OCI-LY1 (cell line): ENCODE data around the gene MCTP1.

ENCODE experiments used
- H2AFZ ChIP-seq: fragments of 200-600 bp; sonication (generic), shearing (Covaris generic); 2 replicates; pipeline ENCODE4 v1.6.0; 2014; ENCODE audit warnings: antibody characterized with exemption, mild to moderate bottlenecking, low read length
- H3F3A ChIP-seq: fragments of 200-600 bp; sonication (generic), shearing (Covaris generic); 2 replicates; pipeline ENCODE4 v1.6.0; 2014; ENCODE audit warnings: mild to moderate bottlenecking, antibody characterized with exemption, low read length, moderate library complexity; ENCODE audit not compliant: insufficient read depth
- H3K27ac ChIP-seq: fragments of 200-600 bp; sonication (generic); 2 replicates; pipeline ENCODE4 v1.5.1; 2014; ENCODE audit warnings: low read length, mixed run types, mild to moderate bottlenecking, low read depth; ENCODE audit not compliant: poor library complexity, severe bottlenecking
- H3K27me3 ChIP-seq: fragments of 200-600 bp; sonication (generic); 2 replicates; pipeline ENCODE4 v1.6.0; 2014; ENCODE audit warnings: antibody characterized with exemption, mild to moderate bottlenecking, low read length, moderate library complexity; ENCODE audit not compliant: insufficient read depth
- H3K36me3 ChIP-seq: fragments of 200-600 bp; sonication (generic); 2 replicates; pipeline ENCODE4 v1.6.1; 2014; ENCODE audit warnings: mild to moderate bottlenecking, antibody characterized with exemption, low read length, moderate library complexity, mixed read lengths; ENCODE audit not compliant: insufficient read depth
- H3K4me1 ChIP-seq: fragments of 200-600 bp; sonication (generic); 2 replicates; pipeline ENCODE4 v1.5.1; 2014; ENCODE audit warnings: mild to moderate bottlenecking, low read length, moderate library complexity; ENCODE audit not compliant: insufficient read depth, severe bottlenecking
- H3K4me2 ChIP-seq: fragments of 200-600 bp; sonication (generic), shearing (Covaris generic); 2 replicates; pipeline ENCODE4 v1.6.1; 2014; ENCODE audit warnings: low read length
- H3K4me3 ChIP-seq: fragments of 200-600 bp; sonication (generic); 2 replicates; pipeline ENCODE4 v1.5.1; 2014; ENCODE audit warnings: low read length, low read depth, mild to moderate bottlenecking, mixed read lengths; ENCODE audit not compliant: poor library complexity, severe bottlenecking
- H3K79me2 ChIP-seq: fragments of 200-600 bp; shearing (Covaris generic); 2 replicates; pipeline ENCODE4 v1.6.1; 2016; ENCODE audit warnings: mixed run types, low read length, mixed read lengths; ENCODE audit not compliant: insufficient read depth
- H3K9ac ChIP-seq: fragments of 200-600 bp; sonication (generic), shearing (Covaris generic); 2 replicates; pipeline ENCODE4 v1.6.1; 2014; ENCODE audit warnings: mild to moderate bottlenecking, low read length, mixed read lengths
- H3K9me2 ChIP-seq: fragments of 200-600 bp; sonication (generic), shearing (Covaris generic); 2 replicates; pipeline ENCODE4 v1.6.1; 2014; ENCODE audit warnings: low read depth, mild to moderate bottlenecking, low read length, mixed read lengths
- H3K9me3 ChIP-seq: fragments of 200-600 bp; shearing (Covaris generic); 2 replicates; pipeline ENCODE4 v1.6.1; 2014; ENCODE audit warnings: low read length, mixed read lengths
- H4K20me1 ChIP-seq: fragments of 200-600 bp; sonication (generic), shearing (Covaris generic); 2 replicates; pipeline ENCODE4 v1.6.0; 2016; ENCODE audit warnings: mild to moderate bottlenecking, low read length; ENCODE audit not compliant: insufficient read depth
- EZH2 ChIP-seq: fragments of 200-600 bp; sonication (generic), shearing (Covaris generic); IDR thresholded peaks from 2 replicates; pipeline ENCODE4 v1.8.0; 2017; ENCODE audit warnings: borderline replicate concordance, mixed run types, mild to moderate bottlenecking, antibody characterized with exemption, low read length, moderate library complexity, mixed read lengths
- TF ChIP-seq, protein P1 (sequence below): fragments of 200-600 bp; sonication (generic), shearing (Covaris generic); IDR thresholded peaks from 2 replicates; pipeline ENCODE4 v1.5.1; 2017; ENCODE audit warnings: mild to moderate bottlenecking, antibody characterized with exemption, low read length, moderate library complexity, mixed read lengths

The MCTP1 gene

DNA sequence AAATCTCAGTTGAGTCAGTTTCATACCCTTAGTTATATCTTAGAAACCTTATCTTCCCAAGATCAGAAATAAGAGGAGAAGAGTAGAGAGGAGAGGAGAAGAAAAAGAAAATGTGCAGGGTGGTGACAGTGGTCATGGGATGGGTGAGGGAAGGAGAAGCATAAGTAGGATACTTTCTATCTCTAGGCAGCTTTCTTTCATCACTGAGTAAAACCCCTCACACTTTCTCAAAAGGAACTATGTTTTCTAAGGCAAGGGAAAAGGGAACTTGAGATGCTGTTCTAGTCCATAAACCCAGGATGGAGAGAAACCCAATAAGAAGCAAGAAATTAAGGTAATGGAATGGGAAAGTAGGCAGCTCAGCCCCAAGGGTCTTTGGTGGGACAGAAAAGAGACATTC, 225.3 kb downstream of the MCTP1 start:
- Histone ChIP-seq H3K36me3 (no peaks in the 10 kb centered on the region), H3K9me3 (no peaks in the 10 kb centered on the region), H3F3A (no peaks in the 10 kb centered on the region), H3K4me3 (no peak overlapping the region), H3K79me2 (no peaks in the 10 kb centered on the region), H2AFZ (no peak overlapping the region), H3K9ac (no peak overlapping the region), H3K4me1 (no peaks in the 10 kb centered on the region), H4K20me1 (no peaks in the 10 kb centered on the region), H3K27ac (no peak overlapping the region), H3K4me2 (no peak overlapping the region), H3K9me2 (no peaks in the 10 kb centered on the region), H3K27me3 (no peaks in the 10 kb centered on the region)
- TF ChIP-seq, protein P1, sequence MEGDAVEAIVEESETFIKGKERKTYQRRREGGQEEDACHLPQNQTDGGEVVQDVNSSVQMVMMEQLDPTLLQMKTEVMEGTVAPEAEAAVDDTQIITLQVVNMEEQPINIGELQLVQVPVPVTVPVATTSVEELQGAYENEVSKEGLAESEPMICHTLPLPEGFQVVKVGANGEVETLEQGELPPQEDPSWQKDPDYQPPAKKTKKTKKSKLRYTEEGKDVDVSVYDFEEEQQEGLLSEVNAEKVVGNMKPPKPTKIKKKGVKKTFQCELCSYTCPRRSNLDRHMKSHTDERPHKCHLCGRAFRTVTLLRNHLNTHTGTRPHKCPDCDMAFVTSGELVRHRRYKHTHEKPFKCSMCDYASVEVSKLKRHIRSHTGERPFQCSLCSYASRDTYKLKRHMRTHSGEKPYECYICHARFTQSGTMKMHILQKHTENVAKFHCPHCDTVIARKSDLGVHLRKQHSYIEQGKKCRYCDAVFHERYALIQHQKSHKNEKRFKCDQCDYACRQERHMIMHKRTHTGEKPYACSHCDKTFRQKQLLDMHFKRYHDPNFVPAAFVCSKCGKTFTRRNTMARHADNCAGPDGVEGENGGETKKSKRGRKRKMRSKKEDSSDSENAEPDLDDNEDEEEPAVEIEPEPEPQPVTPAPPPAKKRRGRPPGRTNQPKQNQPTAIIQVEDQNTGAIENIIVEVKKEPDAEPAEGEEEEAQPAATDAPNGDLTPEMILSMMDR = no peak
- TF ChIP-seq EZH2 = no peak

DNA sequence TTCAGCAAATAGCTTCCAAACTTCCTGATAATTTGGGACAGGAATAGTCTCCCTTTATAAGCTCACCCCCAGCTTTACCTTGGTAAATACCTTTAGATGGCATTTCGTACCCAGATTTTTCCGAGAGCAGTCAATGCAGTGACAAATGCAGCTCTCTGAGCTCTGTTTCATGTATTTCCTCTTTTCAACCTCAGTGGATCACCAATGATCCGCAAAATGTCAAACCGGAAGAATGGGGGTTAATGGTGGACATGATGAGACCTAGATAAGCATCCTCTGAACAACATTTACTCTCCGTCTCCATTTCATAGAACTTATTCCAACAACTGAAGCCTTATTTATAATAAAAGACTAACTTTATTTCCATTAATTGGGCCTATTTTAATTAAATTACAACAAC, 227.3 kb downstream of the MCTP1 start:
- H3K9me3 ChIP-seq = no peaks in the 10 kb centered on the region
- H4K20me1 ChIP-seq = no peaks in the 10 kb centered on the region
- H3K9me2 ChIP-seq = no peaks in the 10 kb centered on the region
- no peak overlapping the region for H2AFZ ChIP-seq
- H3K4me2 ChIP-seq = no peak overlapping the region
- H3K27me3 ChIP-seq = no peaks in the 10 kb centered on the region
- H3K36me3 ChIP-seq = no peaks in the 10 kb centered on the region
- no peak overlapping the region for H3K27ac ChIP-seq
- no peak overlapping the region for H3K9ac ChIP-seq
- H3K4me3 ChIP-seq = no peak overlapping the region
- no peaks in the 10 kb centered on the region for H3F3A ChIP-seq
- no peak for TF ChIP-seq EZH2
- TF ChIP-seq, protein P1 = no peak
- H3K79me2 ChIP-seq = no peaks in the 10 kb centered on the region
- H3K4me1 ChIP-seq = no peaks in the 10 kb centered on the region

DNA sequence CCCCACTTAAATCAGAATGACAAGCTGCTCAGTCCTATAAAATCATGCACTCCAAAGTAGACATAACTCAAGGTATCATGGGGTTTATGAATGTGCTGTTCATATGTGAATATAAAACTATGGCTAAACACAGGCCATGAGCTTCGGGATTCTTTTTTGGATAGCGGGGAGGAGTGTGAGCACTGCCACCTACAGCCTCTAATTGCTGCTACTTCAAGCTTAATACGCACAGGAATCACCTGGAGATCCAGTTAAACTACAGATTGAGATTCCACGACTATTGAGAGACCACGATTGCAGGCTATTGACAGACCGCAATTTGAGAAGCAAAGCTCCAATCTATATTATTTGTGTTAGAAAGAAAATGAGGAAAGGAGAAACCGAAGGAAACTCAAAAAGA, 231.6 kb downstream of the MCTP1 start:
- H4K20me1 ChIP-seq = no peaks in the 10 kb centered on the region

More for the DNA sequence above, 231.6 kb downstream of the MCTP1 start:
- no peaks in the 10 kb centered on the region for H3K36me3 ChIP-seq
- no peak overlapping the region for H2AFZ ChIP-seq
- H3K9ac ChIP-seq = no peak overlapping the region
- H3K4me3 ChIP-seq = no peak overlapping the region
- H3F3A ChIP-seq = no peaks in the 10 kb centered on the region
- no peaks in the 10 kb centered on the region for H3K9me2 ChIP-seq
- no peaks in the 10 kb centered on the region for H3K4me1 ChIP-seq
- no peak overlapping the region for H3K27ac ChIP-seq
- H3K79me2 ChIP-seq = no peaks in the 10 kb centered on the region
- H3K9me3 ChIP-seq = no peaks in the 10 kb centered on the region
- H3K4me2 ChIP-seq = no peak overlapping the region
- H3K27me3 ChIP-seq = no peaks in the 10 kb centered on the region
- TF ChIP-seq EZH2 = no peak
- TF ChIP-seq, protein P1 = no peak
